Epithelial cell of esophagus (primary cell): ENCODE measurements around the gene POLA2.

ENCODE experiments used
- DNase-seq: peaks from one replicate; pipeline ENCODE4 v3.0.0; 2010; ENCODE audit warnings: low read depth
- H3K4me3 ChIP-seq: 2 replicates; pipeline ENCODE4 v1.5.1; 2011; ENCODE audit warnings: mild to moderate bottlenecking, low read length, control low read depth
- TF ChIP-seq, protein P1 (sequence below): IDR thresholded peaks from 2 replicates; pipeline ENCODE4 v1.5.1; 2011; ENCODE audit warnings: low read depth, mild to moderate bottlenecking, low read length, control low read depth, inconsistent platforms; ENCODE audit not compliant: insufficient read depth; ENCODE audit errors: missing control alignments

The POLA2 gene

DNA sequence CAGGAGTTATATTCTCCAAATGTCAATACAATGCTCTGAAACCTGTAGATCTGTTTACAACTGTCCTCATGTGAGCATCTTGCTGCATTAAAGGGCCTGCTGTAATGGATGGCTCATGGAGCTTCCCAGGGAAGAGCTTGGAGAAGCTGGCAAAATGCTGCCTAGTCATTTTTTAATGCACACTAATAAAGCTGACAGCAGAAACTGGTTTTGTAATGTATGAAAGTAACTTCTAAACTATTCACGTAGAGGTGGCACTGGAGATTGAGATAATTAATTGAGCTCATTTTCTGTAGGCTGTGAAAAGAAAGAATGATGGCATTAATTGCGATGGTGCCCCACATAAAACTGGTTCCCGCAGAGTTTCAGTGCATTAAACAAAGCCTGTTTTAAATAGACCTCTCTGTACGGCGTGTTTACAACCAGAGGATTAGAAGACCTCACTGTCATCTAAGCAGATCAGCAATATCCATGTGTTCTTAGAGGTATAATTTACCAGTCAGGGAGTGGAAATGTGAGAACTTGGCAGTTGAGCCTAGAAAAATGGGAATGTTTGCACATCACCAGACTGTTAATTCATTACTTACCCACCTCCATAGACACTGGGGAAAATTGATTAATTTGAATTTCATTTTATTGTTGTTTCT lies 16.0 kb downstream of the POLA2 start:
- TF ChIP-seq, protein P1, sequence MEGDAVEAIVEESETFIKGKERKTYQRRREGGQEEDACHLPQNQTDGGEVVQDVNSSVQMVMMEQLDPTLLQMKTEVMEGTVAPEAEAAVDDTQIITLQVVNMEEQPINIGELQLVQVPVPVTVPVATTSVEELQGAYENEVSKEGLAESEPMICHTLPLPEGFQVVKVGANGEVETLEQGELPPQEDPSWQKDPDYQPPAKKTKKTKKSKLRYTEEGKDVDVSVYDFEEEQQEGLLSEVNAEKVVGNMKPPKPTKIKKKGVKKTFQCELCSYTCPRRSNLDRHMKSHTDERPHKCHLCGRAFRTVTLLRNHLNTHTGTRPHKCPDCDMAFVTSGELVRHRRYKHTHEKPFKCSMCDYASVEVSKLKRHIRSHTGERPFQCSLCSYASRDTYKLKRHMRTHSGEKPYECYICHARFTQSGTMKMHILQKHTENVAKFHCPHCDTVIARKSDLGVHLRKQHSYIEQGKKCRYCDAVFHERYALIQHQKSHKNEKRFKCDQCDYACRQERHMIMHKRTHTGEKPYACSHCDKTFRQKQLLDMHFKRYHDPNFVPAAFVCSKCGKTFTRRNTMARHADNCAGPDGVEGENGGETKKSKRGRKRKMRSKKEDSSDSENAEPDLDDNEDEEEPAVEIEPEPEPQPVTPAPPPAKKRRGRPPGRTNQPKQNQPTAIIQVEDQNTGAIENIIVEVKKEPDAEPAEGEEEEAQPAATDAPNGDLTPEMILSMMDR: no peak
- DNase-seq: no peak
- no peak overlapping the region for H3K4me3 ChIP-seq

DNA sequence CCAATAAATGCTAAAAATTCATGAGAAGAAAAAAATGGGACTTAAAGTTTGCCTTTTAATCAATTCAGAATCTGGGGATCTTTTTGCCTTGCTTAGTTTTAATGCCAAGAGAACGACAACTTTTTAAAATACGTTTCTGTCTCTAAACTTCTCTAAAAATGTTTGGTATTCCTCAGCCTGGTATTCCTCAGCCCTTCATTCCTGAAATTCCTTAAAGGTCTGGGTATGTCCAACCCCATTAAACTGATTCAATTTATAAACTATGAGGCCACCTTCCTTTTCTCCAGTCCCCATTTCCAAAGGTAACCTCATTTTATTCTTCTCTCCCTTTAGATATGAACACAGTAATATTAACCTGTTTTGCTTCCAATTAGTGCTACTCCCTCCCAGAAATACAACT lies 16.6 kb downstream of the POLA2 start:
- TF ChIP-seq, protein P1: no peak
- no peak overlapping the region for H3K4me3 ChIP-seq
- DNase-seq: no peak

DNA sequence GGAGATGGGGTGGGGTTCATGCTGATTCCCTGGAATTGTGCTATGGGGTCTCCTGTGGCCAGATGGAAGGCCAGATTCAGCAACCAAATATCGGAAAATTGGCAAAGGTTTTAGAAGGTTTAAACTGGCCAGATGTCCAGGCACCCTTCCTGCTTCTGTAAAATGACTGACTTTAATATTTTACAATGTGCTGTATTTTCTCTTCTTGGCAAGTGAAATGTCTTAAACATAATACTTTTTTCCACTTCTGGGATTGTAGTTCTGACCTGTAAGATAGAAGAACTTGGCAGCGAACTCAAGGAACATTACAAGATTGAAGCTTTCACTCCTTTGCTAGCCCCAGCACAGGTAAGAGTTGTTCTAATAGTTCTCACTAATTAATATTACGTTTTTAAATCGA lies 17.5 kb downstream of the POLA2 start:
- TF ChIP-seq, protein P1: no peak
- DNase-seq: no peak
- no peak overlapping the region for H3K4me3 ChIP-seq

DNA sequence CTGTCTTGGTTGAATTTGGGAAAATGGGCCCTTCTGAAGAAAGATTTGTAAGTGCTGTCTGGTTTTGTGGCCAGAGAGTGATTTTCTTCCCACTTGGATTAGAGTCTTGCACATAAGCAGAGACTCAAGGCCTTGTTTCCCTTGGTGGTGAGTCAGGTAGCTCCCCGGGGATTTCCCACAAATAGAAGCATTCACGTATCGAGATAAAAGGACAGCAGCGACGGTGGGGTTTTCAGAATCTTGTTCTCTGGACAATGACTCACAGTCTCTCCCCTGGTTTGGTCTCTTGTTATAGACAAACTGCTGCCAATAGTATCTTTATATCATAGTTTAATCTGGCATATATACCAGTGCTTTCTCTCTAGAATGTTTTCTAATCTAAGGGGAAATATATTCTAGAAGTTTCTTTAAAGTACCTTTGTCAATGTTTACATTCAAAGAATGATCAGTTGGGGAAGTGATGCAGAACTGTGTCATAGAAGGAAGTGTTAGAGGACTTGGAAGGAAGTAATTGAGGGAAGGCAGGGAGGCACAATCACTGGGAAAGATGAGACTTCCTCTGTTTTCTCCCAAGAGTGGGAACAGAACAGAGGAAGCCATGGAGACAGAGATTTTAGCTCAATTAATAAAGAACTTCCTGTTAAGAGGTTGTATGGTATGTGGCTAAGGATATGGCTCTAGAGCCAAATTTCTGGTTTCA lies 18.1 kb downstream of the POLA2 start:
- peak; percentile 96 for DNase-seq
- TF ChIP-seq, protein P1: no peak
- H3K4me3 ChIP-seq: no peak overlapping the region

DNA sequence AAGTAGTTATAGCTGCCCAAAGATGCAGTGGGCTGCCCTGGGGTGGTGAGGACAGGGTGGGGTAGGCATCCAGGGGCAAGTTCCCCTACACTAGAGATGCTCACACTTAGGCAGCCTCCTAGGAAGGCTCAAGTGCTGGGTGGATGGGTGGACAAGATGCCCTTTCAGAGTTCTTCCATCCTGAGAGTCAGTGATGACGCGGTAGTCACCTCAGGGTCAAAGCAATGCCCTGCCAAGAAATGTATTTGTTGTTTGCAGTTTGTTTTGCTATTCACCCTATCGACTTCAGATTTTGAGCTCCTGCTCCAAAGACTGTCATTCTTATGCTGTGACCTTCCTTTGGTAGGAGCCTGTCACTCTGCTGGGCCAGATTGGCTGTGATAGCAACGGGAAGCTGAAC lies 18.9 kb downstream of the POLA2 start:
- H3K4me3 ChIP-seq: no peak overlapping the region
- no peak for DNase-seq
- TF ChIP-seq, protein P1: no peak

DNA sequence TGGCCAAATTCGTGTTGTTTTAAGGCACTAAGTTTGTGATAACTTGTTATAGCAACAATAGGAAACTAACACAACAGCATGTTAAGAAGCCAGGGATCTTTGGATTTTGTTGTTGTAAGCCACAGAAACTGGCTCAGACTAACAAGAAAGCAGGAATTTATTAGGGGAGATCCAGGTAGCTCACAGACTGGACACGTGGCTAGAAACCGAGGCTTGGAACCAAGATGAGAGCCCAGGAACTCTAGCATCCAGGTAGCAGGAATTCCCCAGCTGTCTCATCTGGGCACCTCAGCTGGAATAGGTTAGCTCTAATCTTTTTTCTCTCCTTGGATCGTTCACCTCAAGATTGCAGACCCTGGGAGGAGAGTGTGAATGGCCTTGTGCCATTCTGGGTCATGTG lies 24.9 kb downstream of the POLA2 start:
- DNase-seq: no peak
- TF ChIP-seq, protein P1: no peak
- no peak overlapping the region for H3K4me3 ChIP-seq

DNA sequence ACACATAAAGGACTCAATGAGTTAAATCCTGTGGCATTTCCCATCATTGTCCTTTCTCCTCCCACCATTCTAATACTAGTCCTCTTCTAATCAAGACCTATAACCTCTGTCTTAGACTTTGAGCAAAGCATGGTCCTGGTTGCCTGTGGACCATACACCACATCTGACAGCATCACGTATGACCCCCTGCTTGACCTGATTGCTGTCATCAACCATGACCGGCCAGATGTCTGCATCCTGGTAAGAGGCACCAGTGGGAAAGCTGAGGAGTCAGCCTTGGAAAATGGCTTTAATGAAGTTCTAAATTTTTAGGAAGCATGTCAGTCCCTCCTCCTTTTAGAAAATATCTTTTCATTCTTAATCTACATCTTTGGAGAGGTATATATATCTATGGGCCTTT lies 25.8 kb downstream of the POLA2 start:
- DNase-seq: no peak
- TF ChIP-seq, protein P1: no peak
- no peak overlapping the region for H3K4me3 ChIP-seq
